Measurements from ENCODE around the gene VASN.

DNA sequence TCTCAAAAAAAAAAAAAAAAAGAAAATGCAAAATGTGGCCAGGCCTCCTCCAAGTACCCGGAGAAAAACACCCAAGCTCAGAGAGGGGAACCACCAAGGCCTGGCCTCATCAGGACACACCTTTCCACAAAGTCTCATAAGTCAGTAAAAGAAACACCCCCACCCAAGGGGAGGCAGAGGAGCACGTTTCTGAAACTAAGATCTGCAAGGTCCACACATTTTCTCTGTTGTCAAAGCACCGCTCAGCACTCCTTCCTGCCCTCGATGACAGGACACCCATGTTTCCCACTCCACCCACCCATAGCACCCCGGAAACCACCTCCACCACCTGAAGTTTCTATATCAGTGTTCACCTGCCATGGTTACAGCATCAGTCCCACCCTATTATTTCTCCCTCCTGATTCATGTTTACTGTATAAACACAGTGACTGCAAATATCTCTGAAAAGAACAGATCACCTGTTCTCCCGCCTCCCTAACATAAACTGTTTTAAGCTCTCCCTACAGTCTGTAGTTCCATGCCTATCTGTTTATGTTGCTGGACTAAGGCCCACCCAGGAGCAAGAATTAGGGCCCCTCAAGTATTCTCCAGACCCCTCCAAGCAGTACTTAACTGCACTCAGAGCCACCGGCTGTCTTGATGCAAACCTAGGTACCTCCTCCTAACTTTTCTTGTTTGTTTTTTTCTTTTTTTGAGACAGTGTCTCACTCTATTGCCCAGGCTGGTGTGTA, 42.7 kb downstream of the VASN start:
- TF ChIP-seq ZNF408 (CRISPR knock-in tag; IDR thresholded peaks at IDR 0.05; ENCODE audit: low read depth) (no peak), TAF1 (IDR thresholded peaks at IDR 0.05; ENCODE audit: control insufficient read depth, extremely low read depth, insufficient read depth, low read length, severe bottlenecking) (no peak), TAF7 (tag; IDR thresholded peaks at IDR 0.05) (no peak), RHOXF2B (CRISPR knock-in tag; conservative IDR thresholded peaks at IDR 0.05) (no peak), ZBTB1 (CRISPR knock-in tag; IDR thresholded peaks at IDR 0.05; ENCODE audit: borderline replicate concordance, low read depth) (no peak), PURB (CRISPR knock-in tag; IDR thresholded peaks at IDR 0.05; ENCODE audit: low read depth) (no peak), GATA2 (CRISPR knock-in tag; IDR thresholded peaks at IDR 0.05) (no peak)
- TF ChIP-seq, protein P1, sequence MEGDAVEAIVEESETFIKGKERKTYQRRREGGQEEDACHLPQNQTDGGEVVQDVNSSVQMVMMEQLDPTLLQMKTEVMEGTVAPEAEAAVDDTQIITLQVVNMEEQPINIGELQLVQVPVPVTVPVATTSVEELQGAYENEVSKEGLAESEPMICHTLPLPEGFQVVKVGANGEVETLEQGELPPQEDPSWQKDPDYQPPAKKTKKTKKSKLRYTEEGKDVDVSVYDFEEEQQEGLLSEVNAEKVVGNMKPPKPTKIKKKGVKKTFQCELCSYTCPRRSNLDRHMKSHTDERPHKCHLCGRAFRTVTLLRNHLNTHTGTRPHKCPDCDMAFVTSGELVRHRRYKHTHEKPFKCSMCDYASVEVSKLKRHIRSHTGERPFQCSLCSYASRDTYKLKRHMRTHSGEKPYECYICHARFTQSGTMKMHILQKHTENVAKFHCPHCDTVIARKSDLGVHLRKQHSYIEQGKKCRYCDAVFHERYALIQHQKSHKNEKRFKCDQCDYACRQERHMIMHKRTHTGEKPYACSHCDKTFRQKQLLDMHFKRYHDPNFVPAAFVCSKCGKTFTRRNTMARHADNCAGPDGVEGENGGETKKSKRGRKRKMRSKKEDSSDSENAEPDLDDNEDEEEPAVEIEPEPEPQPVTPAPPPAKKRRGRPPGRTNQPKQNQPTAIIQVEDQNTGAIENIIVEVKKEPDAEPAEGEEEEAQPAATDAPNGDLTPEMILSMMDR (IDR thresholded peaks at IDR 0.05 in 2 of 3, conservative IDR thresholded peaks at IDR 0.05 in 1 of 3; ENCODE audit: insufficient read depth in 2 of 3, low read depth in 1 of 3, low read length in 3 of 3), result no peak
- TF ChIP-seq, protein P2, sequence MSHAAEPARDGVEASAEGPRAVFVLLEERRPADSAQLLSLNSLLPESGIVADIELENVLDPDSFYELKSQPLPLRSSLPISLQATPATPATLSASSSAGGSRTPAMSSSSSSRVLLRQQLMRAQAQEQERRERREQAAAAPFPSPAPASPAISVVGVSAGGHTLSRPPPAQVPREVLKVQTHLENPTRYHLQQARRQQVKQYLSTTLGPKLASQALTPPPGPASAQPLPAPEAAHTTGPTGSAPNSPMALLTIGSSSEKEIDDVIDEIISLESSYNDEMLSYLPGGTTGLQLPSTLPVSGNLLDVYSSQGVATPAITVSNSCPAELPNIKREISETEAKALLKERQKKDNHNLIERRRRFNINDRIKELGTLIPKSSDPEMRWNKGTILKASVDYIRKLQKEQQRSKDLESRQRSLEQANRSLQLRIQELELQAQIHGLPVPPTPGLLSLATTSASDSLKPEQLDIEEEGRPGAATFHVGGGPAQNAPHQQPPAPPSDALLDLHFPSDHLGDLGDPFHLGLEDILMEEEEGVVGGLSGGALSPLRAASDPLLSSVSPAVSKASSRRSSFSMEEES (CRISPR knock-in tag; IDR thresholded peaks at IDR 0.05), result no peak

Data from K562 (cell line).